HG02571 (cell line): Measurements from ENCODE around the gene NOL8.

Experiments
- ATAC-seq: cut with Tn5 transposase; IDR thresholded peaks from one replicate; pipeline ENCODE4 v1.9.1; 2021; ENCODE audit warnings: mild to moderate bottlenecking, moderate library complexity; ENCODE audit not compliant: unreplicated experiment

The NOL8 gene

GRCh38 chr9:92270511-92270910 lies 54.6 kb downstream of the NOL8 start:
- ATAC-seq = no peak

- ATAC-seq = no peak
These were observed 58.7 kb downstream of the NOL8 start for GRCh38 chr9:92266486-92266885.

- ATAC-seq = no peak
These were observed 60.0 kb downstream of the NOL8 start for GRCh38 chr9:92265154-92265553.

GRCh38 chr9:92263131-92263530 lies 62.0 kb downstream of the NOL8 start:
- no peak for ATAC-seq

- ATAC-seq = no peak
These were observed 67.8 kb downstream of the NOL8 start for GRCh38 chr9:92257327-92257726.

- no peak for ATAC-seq
These were observed 70.5 kb downstream of the NOL8 start for GRCh38 chr9:92254381-92255337.

GRCh38 chr9:92253656-92254055 lies 71.5 kb downstream of the NOL8 start:
- ATAC-seq = no peak

- no peak for ATAC-seq
These were observed 77.2 kb downstream of the NOL8 start for GRCh38 chr9:92247981-92248380.
